ENCODE results near the gene ANAPC4.
"Not testable (repeated sequence)": the region's sequence is repeated elsewhere in the genome, so short reads cannot be mapped to it uniquely, and the experiment has no call there.

ANAPC4 gene

GRCh38 chr4:25370242-25370641, 6.8 kb upstream of the ANAPC4 start:
- H3K4me3 ChIP-seq (ENCODE audit: low read depth, low read length), result no peak overlapping the region
- no peak for DNase-seq (ENCODE audit: low read depth)
- no peak for TF ChIP-seq POLR2A (IDR thresholded peaks at IDR 0.05; ENCODE audit: extremely low read depth, insufficient read length)
- TF ChIP-seq CTCF (IDR thresholded peaks at IDR 0.05; ENCODE audit: low read depth, low read length), result no peak
- TF ChIP-seq MYC (IDR thresholded peaks at IDR 0.05; ENCODE audit: low read depth, low read length), result no peak
- no peak for TF ChIP-seq MAX (IDR thresholded peaks at IDR 0.05; ENCODE audit: low read depth, low read length)

- not testable (repeated sequence) for H3K4me3 ChIP-seq (ENCODE audit: low read depth, low read length); DNase-seq (ENCODE audit: low read depth)
These were observed 4.5 kb upstream of the ANAPC4 start for GRCh38 chr4:25372549-25372948.

GRCh38 chr4:25377572-25378436, 741 bp downstream of the ANAPC4 start:
- DNase-seq (ENCODE audit: low read depth), result peak; percentile 48
- TF ChIP-seq MAX (IDR thresholded peaks at IDR 0.05; ENCODE audit: low read depth, low read length) (peak; percentile 8; the same call in 1 of the 2 replicates), POLR2A (IDR thresholded peaks at IDR 0.05; ENCODE audit: extremely low read depth, insufficient read length) (no peak)
- H3K4me3 ChIP-seq (ENCODE audit: low read depth, low read length), result peak overlapping the region; percentile 81

- peak overlapping the region; percentile 81 for H3K4me3 ChIP-seq (ENCODE audit: low read depth, low read length)
- no peak for TF ChIP-seq POLR2A (IDR thresholded peaks at IDR 0.05; ENCODE audit: extremely low read depth, insufficient read length)
- TF ChIP-seq MAX (IDR thresholded peaks at IDR 0.05; ENCODE audit: low read depth, low read length), result no peak
- no peak for TF ChIP-seq MYC (IDR thresholded peaks at IDR 0.05; ENCODE audit: low read depth, low read length)
- TF ChIP-seq CTCF (IDR thresholded peaks at IDR 0.05; ENCODE audit: low read depth, low read length), result no peak
- DNase-seq (ENCODE audit: low read depth), result peak; percentile 18
These were observed 1.3 kb downstream of the ANAPC4 start for GRCh38 chr4:25378437-25378743.

- H3K4me3 ChIP-seq (ENCODE audit: low read depth, low read length), result peak overlapping the region; percentile 81
- peak; percentile 30 for DNase-seq (ENCODE audit: low read depth)
These were observed 2.5 kb downstream of the ANAPC4 start for GRCh38 chr4:25379591-25379990.

GRCh38 chr4:25383647-25384046, 6.6 kb downstream of the ANAPC4 start:
- no peak overlapping the region for H3K4me3 ChIP-seq (ENCODE audit: low read depth, low read length)
- TF ChIP-seq CTCF (IDR thresholded peaks at IDR 0.05; ENCODE audit: low read depth, low read length) (no peak), MYC (IDR thresholded peaks at IDR 0.05; ENCODE audit: low read depth, low read length) (no peak), POLR2A (IDR thresholded peaks at IDR 0.05; ENCODE audit: extremely low read depth, insufficient read length) (no peak), MAX (IDR thresholded peaks at IDR 0.05; ENCODE audit: low read depth, low read length) (no peak)
- no peak for DNase-seq (ENCODE audit: low read depth)

More at GRCh38 chr4:25379591-25379990, 2.5 kb downstream of the ANAPC4 start:
- TF ChIP-seq POLR2A (IDR thresholded peaks at IDR 0.05; ENCODE audit: extremely low read depth, insufficient read length) (no peak), CTCF (IDR thresholded peaks at IDR 0.05; ENCODE audit: low read depth, low read length) (no peak), MYC (IDR thresholded peaks at IDR 0.05; ENCODE audit: low read depth, low read length) (no peak), MAX (IDR thresholded peaks at IDR 0.05; ENCODE audit: low read depth, low read length) (no peak)
